K562 (cell line): Measurements from ENCODE around the gene MYO15A. TPM values are rescaled to one million over a fixed set of nuclear protein-coding genes. Genes with fewer than 3 reads are reported as not detected.

Experiments
- ATAC-seq: fragments of 200-7000 bp; cut with Tn5 transposase; 3 replicates; pipeline ENCODE4 v1.9.1; 2020; ENCODE audit warnings: moderate library complexity
- BruUV-seq: library from RNA; stranded (reverse); fragments of 400-500 nt; replicated peaks from 2 replicates; lab custom pipeline; 2021; lab: Mats Ljungman, UMichigan
- CTCF ChIA-PET: fragments of 300-600 bp; formaldehyde crosslinking; extraction: SDS; loops from one replicate; lab custom pipeline; 2021; ENCODE audit warnings: low intra/inter-chr PET ratio; lab: Yijun Ruan, JAX
- POLR2A ChIA-PET: fragments of 300-600, 350-650 bp; sonication (Branson Sonifier 250); formaldehyde crosslinking; extraction: SDS; loops from one replicate; lab custom pipeline; 2021; ENCODE audit warnings: antibody characterized with exemption, inconsistent platforms; lab: Yijun Ruan, JAX
- DNase-seq, 4 experiments: peaks; one replicate each; pipeline versions ENCODE4 v3.0.0 to v3.0.0-alpha.2; 2011 to 2018; ENCODE audit warnings: low spot score in 3 of 4, mixed read lengths in 3 of 4; ENCODE audit errors: extremely low read depth in 1 of 4
- FAIRE-seq: peaks from 2 replicates; lab custom pipeline; 2011; peaks lifted over from hg19 to GRCh38; lab: Jason Lieb, UNC
- H2AFZ ChIP-seq: 2 replicates; pipeline ENCODE4 v1.6.0; 2011; ENCODE audit warnings: low read depth, low read length, control low read depth, inconsistent platforms
- H3K27ac ChIP-seq: fragments of 200-600 bp; 3 replicates; pipeline ENCODE4 v1.8.0; 2011; ENCODE audit warnings: low read depth, mild to moderate bottlenecking, control low read depth, inconsistent platforms, low read length, moderate library complexity, mixed read lengths; ENCODE audit errors: extremely low read depth
- H3K27me3 ChIP-seq, 2 experiments: fragments of 300-600 bp in 1 of 2; 2 replicates in 1 of 2; 3 replicates in 1 of 2; pipeline versions ENCODE4 v1.6.0 to v1.8.0; 2011; ENCODE audit warnings: inconsistent platforms in 2 of 2, low read length in 2 of 2, mild to moderate bottlenecking in 1 of 2, mixed read lengths in 1 of 2, moderate library complexity in 1 of 2; ENCODE audit not compliant: control insufficient read depth in 2 of 2, insufficient read depth in 2 of 2
- H3K36me3 ChIP-seq: fragments of 300-600 bp; 3 replicates; pipeline ENCODE4 v1.8.0; 2011; ENCODE audit warnings: mild to moderate bottlenecking, low read length, inconsistent platforms; ENCODE audit not compliant: control insufficient read depth, insufficient read depth
- H3K4me1 ChIP-seq, 2 experiments: fragments of 200-600 bp in 1 of 2; replicated peaks in 1 of 2; 2 replicates in 1 of 2; 3 replicates in 1 of 2; pipeline versions ENCODE4 v1.5.1 to v1.8.0; 2011; ENCODE audit warnings: inconsistent platforms in 2 of 2, low read length in 2 of 2, mild to moderate bottlenecking in 1 of 2, mixed read lengths in 1 of 2, moderate library complexity in 1 of 2; ENCODE audit not compliant: control insufficient read depth in 2 of 2, insufficient read depth in 2 of 2
- H3K4me2 ChIP-seq: 2 replicates; pipeline ENCODE4 v1.6.1; 2011; ENCODE audit warnings: low read length, control low read depth, inconsistent platforms, mixed read lengths; ENCODE audit not compliant: insufficient read depth
- H3K4me3 ChIP-seq: fragments of 200-600 bp; sonication (generic), shearing (Covaris generic); 2 replicates; pipeline ENCODE4 v1.5.1; 2016; ENCODE audit warnings: control low read depth, inconsistent platforms
- H3K79me2 ChIP-seq: fragments of 200-600 bp; 3 replicates; pipeline ENCODE4 v1.8.0; 2011; ENCODE audit warnings: low read length, inconsistent platforms; ENCODE audit not compliant: control insufficient read depth, insufficient read depth
- H3K9ac ChIP-seq, 2 experiments: 2 replicates each; pipeline versions ENCODE4 v1.6.0 to v1.6.1; 2011; ENCODE audit warnings: low read depth in 2 of 2, low read length in 2 of 2, control low read depth in 1 of 2, inconsistent platforms in 1 of 2, mild to moderate bottlenecking in 1 of 2, mixed read lengths in 1 of 2; ENCODE audit not compliant: insufficient read depth in 1 of 2
- H3K9me1 ChIP-seq: one replicate; pipeline ENCODE4 v1.6.0; 2011; ENCODE audit warnings: inconsistent platforms, mild to moderate bottlenecking, low read length, moderate library complexity; ENCODE audit not compliant: control insufficient read depth, insufficient read depth
- H3K9me3 ChIP-seq: replicated peaks from 2 replicates; pipeline ENCODE4 v1.5.1; 2011; ENCODE audit warnings: low read depth, low read length, inconsistent platforms; ENCODE audit not compliant: control insufficient read depth, insufficient read depth
- H4K20me1 ChIP-seq: replicated peaks from 2 replicates; pipeline ENCODE4 v1.6.1; 2011; ENCODE audit warnings: low read length, inconsistent platforms, mixed read lengths; ENCODE audit not compliant: control insufficient read depth, insufficient read depth
- CHD1 ChIP-seq: fragments of 200-600 bp; sonication (generic); IDR thresholded peaks from one replicate; pipeline ENCODE4 v1.6.1; 2012; ENCODE audit warnings: mild to moderate bottlenecking, moderate library complexity, low read length, inconsistent platforms
- EZH2 ChIP-seq: IDR thresholded peaks from 2 replicates; pipeline ENCODE4 v1.6.1; 2012; ENCODE audit warnings: low read depth, mild to moderate bottlenecking, inconsistent platforms, low read length, borderline replicate concordance
- FIP1L1 ChIP-seq: fragments of 200-400 bp; formaldehyde crosslinking; IDR thresholded peaks from 2 replicates; pipeline ENCODE4 v1.6.1; 2018; ENCODE audit warnings: mild to moderate bottlenecking, low read depth, low read length; ENCODE audit not compliant: poor library complexity, severe bottlenecking
- HSF4 ChIP-seq: fragments of 250-450 bp; sonication (Bioruptor Pico); IDR thresholded peaks from 2 replicates; pipeline ENCODE4 v2.1.2; 2022; ENCODE audit warnings: mild to moderate bottlenecking, moderate library complexity, borderline replicate concordance
- SRSF7 ChIP-seq: fragments of 200-400 bp; formaldehyde crosslinking; optimal IDR thresholded peaks from 2 replicates; pipeline ENCODE3; 2017; ENCODE audit warnings: mild to moderate bottlenecking, low read depth, low read length
- STAG1 ChIP-seq: sonication (generic); formaldehyde crosslinking; IDR thresholded peaks from 2 replicates; pipeline ENCODE4 v1.5.0; 2020; ENCODE audit warnings: missing genetic modification reagents, borderline replicate concordance
- ZFP36 ChIP-seq: fragments of 150-350 bp; IDR thresholded peaks from 2 replicates; pipeline ENCODE4 v1.6.1; 2018; ENCODE audit warnings: low read length, low read depth; ENCODE audit not compliant: partially characterized antibody
- WGBS: fragments of 100-300 bp; shearing (Covaris generic); methylation state at CpG from one replicate; pipeline ENCODE4 v1.1.6; 2016; ENCODE audit warnings: low coverage, mixed read lengths; ENCODE audit not compliant: insufficient coverage; ENCODE audit errors: missing lambda C conversion rate; 5-methylcytosine and 5-hydroxymethylcytosine counted together
- in situ Hi-C: fragments of 300-500 bp; cut with MboI; formaldehyde crosslinking; loops from 4 replicates; pipeline ENCODE4 v1.15.0; 2018; ENCODE audit warnings: inconsistent platforms, mixed read lengths
- intact Hi-C: fragments of 100-400 bp; cut with micrococcal nuclease; formaldehyde crosslinking; loops from 2 replicates; pipeline ENCODE4 v1.14.2; 2022
- polyA plus RNA-seq, 8 experiments: library from polyadenylated mRNA; depleted of rRNA in 4 of 8; stranded (reverse) in 5 of 8; unstranded in 3 of 8; fragments of >200 nt; fragmentation: Nextera tagmentation in 2 of 8; fragmentation: Illumina TruSeq in 1 of 8; extraction: Ambion mirVana in 2 of 8; extraction: Trizol in 1 of 8; gene quantifications; 2 replicates each; pipeline versions ENCODE4 v1.2.1 to v1.2.3, GENCODE V29; 2011 to 2014; ENCODE audit warnings: inconsistent platforms in 1 of 8, missing spikeins in 1 of 8
- total RNA-seq, 7 experiments: library from RNA; depleted of rRNA in 6 of 7; stranded (reverse); fragments of >200 nt in 6 of 7; fragmentation: Illumina TruSeq in 2 of 7; extraction: Trizol in 2 of 7; gene quantifications; 2 replicates each; pipeline versions ENCODE4 v1.2.1 to v1.2.3, GENCODE V29; 2011 to 2021; ENCODE audit warnings: low replicate concordance in 1 of 7
- TF ChIP-seq, protein P1 (sequence below): fragments of 450-650 bp; formaldehyde crosslinking; conservative IDR thresholded peaks from 2 replicates; pipeline ENCODE4 v1.4.0; 2022; ENCODE audit warnings: mild to moderate bottlenecking, missing genetic modification characterization
- TF ChIP-seq, protein P2 (sequence below): sonication (generic); formaldehyde crosslinking; IDR thresholded peaks from 2 replicates; pipeline ENCODE4 v1.8.0; 2022; ENCODE audit warnings: missing genetic modification reagents, mild to moderate bottlenecking, borderline replicate concordance
- TF ChIP-seq, protein P3 (sequence below): fragments of 250-450 bp; sonication (Bioruptor Pico); IDR thresholded peaks from 2 replicates; pipeline ENCODE4 v1.8.0; 2022; ENCODE audit warnings: moderate library complexity, mild to moderate bottlenecking, inconsistent platforms
- TF ChIP-seq, protein P4 (sequence below), 3 experiments: fragments of 200-800 bp in 1 of 3; sonication (Bioruptor generic) in 1 of 3; sonication (generic) in 1 of 3; formaldehyde crosslinking in 1 of 3; IDR thresholded peaks; 2 replicates each; pipeline versions ENCODE4 v1.6.1 to v1.8.0; 2016 to 2022; ENCODE audit warnings: mild to moderate bottlenecking in 2 of 3, missing compliant biosample characterization in 2 of 3, missing genetic modification characterization in 2 of 3, missing genetic modification reagents in 1 of 3
- TF ChIP-seq, protein P5 (sequence below): sonication (generic); formaldehyde crosslinking; IDR thresholded peaks from 2 replicates; pipeline ENCODE4 v1.8.0; 2022; ENCODE audit warnings: missing genetic modification reagents, mild to moderate bottlenecking, moderate library complexity, borderline replicate concordance

The MYO15A gene
- total and polyA plus RNA-seq, 9 of the 15 experiments (the other 6 are each of a cell fraction or from before 2014, with no cell fraction given): 0.05 to 0.88 (median 0.14) TPM; not detected in 1

DNA sequence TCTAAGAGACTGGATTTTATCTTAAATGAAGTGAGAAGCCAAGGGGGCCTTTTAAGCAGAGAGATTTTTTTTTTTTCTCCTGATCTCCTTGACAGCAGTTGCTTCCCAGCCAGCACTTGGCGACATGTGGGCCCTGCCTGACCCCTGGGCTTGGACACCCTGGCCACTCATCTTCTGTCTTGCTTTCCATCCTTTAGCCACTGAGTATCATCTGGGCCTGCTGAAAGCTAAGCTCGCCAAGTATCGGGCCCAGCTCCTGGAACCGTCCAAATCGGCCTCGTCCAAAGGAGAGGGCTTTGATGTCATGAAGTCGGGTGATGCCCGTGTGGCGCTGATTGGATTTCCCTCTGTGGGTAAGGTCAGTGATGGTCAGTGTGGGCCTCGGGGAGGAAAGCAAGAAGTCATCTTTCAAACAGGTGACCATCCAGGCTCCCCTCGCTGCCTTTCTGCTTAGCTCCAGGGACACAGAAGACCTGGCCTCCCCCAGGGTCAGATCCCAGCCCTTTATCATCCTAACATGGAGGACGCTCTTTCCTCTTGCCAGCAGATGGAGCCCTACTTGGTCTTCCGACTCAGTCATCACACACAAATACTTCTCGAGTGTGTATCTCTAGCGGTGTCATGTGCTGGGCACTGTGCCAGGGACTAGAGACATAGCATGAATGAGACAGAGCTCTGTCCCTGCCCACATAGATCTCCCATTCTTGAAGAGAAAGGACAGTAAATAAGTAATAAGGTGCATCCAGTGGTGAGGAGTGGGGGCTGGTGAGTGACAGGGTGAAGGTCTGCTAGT is 14.7 kb upstream of the MYO15A start (continued):
- no peak for TF ChIP-seq CHD1

DNA sequence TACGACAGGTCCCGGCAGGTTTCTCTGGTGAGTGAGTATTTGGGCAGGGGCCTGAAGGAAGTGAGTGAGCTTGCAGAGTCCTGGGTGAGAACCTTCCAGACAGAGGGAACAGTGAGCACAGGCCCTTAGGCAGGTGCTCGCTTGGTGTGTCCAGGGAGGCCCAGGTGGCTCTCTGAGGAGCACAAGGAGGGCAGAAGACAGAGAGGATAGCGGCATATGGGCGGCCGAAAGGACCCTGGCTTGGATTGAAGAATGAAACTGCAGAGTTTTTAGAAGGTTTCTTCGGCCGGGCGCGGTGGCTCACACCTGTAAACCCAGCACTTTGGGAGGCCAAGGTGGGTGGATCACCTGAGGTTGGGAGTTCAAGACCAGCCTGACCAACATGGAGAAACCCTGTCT is 14.1 kb upstream of the MYO15A start:
- Histone ChIP-seq H3K4me3 (no peak overlapping the region), H3K4me2 (no peak overlapping the region), H3K9ac (no peak overlapping the region), H3K27me3 (no peaks in the 10 kb centered on the region), H3K27ac (no peak overlapping the region), H2AFZ (no peak overlapping the region), H3K9me3 (no peaks in the 10 kb centered on the region), H3K9me1 (no peaks in the 10 kb centered on the region), H4K20me1 (no peaks in the 10 kb centered on the region), H3K4me1 (no peaks in the 10 kb centered on the region; a peak in 2 of 5 replicates), H3K36me3 (peaks cover 73% of the 10 kb centered on the region; the same call in 2 of the 3 replicates), H3K79me2 (peaks cover 7% of the 10 kb centered on the region)
- FAIRE-seq (no peak), ATAC-seq (no peak), DNase-seq (no peak)
- no TSS peak for BruUV-seq
- 96% methylated on average over 3 of the region's 10 CpGs for WGBS
- intact Hi-C loops (no loop called here), in situ Hi-C loops (no loop called here)
- ChIA-PET POLR2A (no interaction called here), CTCF (no interaction called here)
- TF ChIP-seq ZFP36 (no peak), SRSF7 (no peak), HSF4 (no peak), FIP1L1 (no peak), EZH2 (no peak), STAG1 (CRISPR knock-in tag) (no peak)
- TF ChIP-seq, protein P1, sequence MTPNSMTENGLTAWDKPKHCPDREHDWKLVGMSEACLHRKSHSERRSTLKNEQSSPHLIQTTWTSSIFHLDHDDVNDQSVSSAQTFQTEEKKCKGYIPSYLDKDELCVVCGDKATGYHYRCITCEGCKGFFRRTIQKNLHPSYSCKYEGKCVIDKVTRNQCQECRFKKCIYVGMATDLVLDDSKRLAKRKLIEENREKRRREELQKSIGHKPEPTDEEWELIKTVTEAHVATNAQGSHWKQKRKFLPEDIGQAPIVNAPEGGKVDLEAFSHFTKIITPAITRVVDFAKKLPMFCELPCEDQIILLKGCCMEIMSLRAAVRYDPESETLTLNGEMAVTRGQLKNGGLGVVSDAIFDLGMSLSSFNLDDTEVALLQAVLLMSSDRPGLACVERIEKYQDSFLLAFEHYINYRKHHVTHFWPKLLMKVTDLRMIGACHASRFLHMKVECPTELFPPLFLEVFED: no peak
- TF ChIP-seq, protein P2, sequence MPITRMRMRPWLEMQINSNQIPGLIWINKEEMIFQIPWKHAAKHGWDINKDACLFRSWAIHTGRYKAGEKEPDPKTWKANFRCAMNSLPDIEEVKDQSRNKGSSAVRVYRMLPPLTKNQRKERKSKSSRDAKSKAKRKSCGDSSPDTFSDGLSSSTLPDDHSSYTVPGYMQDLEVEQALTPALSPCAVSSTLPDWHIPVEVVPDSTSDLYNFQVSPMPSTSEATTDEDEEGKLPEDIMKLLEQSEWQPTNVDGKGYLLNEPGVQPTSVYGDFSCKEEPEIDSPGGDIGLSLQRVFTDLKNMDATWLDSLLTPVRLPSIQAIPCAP (CRISPR knock-in tag): no peak
- TF ChIP-seq, protein P3, sequence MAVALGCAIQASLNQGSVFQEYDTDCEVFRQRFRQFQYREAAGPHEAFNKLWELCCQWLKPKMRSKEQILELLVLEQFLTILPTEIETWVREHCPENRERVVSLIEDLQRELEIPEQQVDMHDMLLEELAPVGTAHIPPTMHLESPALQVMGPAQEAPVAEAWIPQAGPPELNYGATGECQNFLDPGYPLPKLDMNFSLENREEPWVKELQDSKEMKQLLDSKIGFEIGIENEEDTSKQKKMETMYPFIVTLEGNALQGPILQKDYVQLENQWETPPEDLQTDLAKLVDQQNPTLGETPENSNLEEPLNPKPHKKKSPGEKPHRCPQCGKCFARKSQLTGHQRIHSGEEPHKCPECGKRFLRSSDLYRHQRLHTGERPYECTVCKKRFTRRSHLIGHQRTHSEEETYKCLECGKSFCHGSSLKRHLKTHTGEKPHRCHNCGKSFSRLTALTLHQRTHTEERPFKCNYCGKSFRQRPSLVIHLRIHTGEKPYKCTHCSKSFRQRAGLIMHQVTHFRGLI (CRISPR knock-in tag): no peak
- TF ChIP-seq, protein P4, sequence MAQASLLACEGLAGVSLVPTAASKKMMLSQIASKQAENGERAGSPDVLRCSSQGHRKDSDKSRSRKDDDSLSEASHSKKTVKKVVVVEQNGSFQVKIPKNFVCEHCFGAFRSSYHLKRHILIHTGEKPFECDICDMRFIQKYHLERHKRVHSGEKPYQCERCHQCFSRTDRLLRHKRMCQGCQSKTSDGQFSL (CRISPR knock-in tag; IDR thresholded peaks at IDR 0.05): no peak
- TF ChIP-seq, protein P4 (tag; IDR thresholded peaks at IDR 0.05): no peak
- TF ChIP-seq, protein P5, sequence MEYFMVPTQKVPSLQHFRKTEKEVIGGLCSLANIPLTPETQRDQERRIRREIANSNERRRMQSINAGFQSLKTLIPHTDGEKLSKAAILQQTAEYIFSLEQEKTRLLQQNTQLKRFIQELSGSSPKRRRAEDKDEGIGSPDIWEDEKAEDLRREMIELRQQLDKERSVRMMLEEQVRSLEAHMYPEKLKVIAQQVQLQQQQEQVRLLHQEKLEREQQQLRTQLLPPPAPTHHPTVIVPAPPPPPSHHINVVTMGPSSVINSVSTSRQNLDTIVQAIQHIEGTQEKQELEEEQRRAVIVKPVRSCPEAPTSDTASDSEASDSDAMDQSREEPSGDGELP (CRISPR knock-in tag): no peak
